NCI-H2171 (cell line): ENCODE measurements around the gene LRFN3.
"Not testable (repeated sequence)": the region's sequence is repeated elsewhere in the genome, so short reads cannot be mapped to it uniquely, and the experiment has no call there.

Experiments
- DNase-seq: peaks from one replicate; lab custom pipeline; 2025; lab: John Stamatoyannopoulos, UW

Gene LRFN3

DNA sequence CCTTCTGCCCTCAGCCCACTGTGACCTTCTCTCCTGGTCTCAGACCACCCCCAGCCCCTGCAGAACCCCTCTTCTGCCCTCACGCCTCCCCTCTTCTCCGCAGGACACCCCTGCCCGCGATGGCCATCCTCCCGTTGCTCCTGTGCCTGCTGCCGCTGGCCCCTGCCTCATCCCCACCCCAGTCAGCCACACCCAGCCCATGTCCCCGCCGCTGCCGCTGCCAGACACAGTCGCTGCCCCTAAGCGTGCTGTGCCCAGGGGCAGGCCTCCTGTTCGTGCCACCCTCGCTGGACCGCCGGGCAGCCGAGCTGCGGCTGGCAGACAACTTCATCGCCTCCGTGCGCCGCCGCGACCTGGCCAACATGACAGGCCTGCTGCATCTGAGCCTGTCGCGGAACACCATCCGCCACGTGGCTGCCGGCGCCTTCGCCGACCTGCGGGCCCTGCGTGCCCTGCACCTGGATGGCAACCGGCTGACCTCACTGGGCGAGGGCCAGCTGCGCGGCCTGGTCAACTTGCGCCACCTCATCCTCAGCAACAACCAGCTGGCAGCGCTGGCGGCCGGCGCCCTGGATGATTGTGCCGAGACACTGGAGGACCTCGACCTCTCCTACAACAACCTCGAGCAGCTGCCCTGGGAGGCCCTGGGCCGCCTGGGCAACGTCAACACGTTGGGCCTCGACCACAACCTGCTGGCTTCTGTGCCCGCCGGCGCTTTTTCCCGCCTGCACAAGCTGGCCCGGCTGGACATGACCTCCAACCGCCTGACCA, 3.3 kb downstream of the LRFN3 start:
- DNase-seq = no peak

DNA sequence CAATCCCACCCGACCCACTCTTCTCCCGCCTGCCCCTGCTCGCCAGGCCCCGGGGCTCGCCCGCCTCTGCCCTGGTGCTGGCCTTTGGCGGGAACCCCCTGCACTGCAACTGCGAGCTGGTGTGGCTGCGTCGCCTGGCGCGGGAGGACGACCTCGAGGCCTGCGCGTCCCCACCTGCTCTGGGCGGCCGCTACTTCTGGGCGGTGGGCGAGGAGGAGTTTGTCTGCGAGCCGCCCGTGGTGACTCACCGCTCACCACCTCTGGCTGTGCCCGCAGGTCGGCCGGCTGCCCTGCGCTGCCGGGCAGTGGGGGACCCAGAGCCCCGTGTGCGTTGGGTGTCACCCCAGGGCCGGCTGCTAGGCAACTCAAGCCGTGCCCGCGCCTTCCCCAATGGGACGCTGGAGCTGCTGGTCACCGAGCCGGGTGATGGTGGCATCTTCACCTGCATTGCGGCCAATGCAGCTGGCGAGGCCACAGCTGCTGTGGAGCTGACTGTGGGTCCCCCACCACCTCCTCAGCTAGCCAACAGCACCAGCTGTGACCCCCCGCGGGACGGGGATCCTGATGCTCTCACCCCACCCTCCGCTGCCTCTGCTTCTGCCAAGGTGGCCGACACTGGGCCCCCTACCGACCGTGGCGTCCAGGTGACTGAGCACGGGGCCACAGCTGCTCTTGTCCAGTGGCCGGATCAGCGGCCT, 4.1 kb downstream of the LRFN3 start:
- no peak for DNase-seq

DNA sequence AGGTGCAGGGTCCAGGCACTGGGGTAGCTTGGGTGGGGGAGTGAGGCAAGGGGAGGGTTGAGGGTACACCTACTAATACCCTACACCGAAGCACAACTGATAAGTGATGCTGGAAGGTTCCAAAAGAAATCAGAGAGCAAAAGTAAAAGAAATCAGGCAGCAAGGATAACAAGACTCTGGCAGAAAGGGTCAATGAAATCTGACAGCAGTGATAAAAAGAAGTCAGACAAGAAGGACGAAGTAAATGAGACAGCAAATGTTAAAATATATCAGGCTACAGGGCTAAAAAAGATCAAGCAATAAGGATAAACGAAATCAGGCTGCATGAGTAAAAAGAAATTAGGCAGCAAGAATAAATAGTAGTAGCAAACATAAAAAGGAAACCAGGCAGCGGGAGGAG, 4.7 kb downstream of the LRFN3 start:
- DNase-seq = no peak

DNA sequence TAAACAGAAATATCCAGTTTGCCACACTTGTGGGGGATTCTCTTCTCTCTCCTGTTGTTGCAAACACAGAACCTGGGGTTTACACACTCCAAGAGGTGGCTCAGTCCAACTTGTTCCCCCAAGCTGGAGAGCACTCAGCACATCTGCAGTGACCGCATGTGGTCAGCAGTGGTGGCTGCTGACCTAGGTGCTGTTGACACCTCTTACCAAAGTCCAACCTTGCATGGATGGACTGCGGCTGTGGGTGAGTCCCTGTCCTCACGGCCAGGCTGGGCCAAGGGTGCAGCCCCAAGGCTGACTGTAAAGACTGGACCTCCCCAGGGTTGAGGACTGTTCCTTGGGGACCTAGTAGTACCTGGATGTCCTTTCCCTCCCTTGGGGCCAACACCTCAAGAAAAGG, 6.1 kb downstream of the LRFN3 start:
- DNase-seq = no peak

DNA sequence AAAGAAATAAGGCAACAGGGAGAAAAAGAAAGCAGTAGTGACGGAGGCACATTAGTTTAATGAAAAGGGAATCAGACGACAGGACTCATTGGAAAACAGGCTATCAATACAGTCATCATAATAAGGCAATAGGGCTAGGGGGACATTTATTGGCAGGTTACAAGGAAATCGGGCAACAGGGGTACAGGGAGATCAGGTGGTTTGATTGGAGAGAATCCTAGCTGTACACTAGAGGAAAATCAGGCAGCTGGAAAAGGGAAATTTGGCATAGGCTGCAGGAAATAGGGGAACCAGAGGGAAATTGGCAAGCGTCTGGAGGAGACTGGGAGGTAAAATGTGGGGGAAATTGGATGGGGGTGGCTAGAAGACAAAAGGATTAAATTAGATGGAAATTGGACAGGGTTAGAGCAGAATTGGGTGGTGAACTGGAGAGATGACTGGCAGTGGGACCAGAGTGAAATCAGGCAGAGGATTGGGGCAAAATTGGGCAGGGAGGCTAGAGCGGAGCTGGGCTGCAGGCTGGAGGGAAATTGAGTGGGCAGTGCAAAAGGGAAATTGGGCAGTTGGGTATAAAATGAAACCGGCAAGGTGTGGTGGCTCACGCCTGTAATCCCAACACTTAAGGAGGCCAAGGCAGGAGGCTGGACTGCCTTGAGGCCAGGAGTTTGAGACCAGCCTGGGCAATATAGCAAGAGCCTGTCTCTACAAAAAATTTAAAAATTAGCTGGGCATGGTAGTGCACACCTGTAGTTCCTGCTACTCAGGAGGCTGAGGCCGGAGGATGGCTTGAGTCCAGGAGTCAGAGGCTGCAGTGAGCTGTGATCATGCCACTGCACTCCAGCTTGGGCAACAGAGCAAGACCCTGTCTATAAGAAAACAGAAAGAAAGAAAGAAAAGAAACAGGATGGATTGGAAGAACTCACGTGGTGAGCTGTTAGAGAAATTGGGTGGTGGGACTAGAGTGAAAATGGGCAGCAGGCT, 7.4 kb downstream of the LRFN3 start:
- DNase-seq = no peak

DNA sequence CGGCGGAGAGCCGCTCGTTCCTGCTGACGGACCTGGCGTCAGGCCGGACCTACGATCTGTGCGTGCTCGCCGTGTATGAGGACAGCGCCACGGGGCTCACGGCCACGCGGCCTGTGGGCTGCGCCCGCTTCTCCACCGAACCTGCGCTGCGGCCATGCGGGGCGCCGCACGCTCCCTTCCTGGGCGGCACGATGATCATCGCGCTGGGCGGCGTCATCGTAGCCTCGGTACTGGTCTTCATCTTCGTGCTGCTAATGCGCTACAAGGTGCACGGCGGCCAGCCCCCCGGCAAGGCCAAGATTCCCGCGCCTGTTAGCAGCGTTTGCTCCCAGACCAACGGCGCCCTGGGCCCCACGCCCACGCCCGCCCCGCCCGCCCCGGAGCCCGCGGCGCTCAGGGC, 8.4 kb downstream of the LRFN3 start:
- DNase-seq = no peak

DNA sequence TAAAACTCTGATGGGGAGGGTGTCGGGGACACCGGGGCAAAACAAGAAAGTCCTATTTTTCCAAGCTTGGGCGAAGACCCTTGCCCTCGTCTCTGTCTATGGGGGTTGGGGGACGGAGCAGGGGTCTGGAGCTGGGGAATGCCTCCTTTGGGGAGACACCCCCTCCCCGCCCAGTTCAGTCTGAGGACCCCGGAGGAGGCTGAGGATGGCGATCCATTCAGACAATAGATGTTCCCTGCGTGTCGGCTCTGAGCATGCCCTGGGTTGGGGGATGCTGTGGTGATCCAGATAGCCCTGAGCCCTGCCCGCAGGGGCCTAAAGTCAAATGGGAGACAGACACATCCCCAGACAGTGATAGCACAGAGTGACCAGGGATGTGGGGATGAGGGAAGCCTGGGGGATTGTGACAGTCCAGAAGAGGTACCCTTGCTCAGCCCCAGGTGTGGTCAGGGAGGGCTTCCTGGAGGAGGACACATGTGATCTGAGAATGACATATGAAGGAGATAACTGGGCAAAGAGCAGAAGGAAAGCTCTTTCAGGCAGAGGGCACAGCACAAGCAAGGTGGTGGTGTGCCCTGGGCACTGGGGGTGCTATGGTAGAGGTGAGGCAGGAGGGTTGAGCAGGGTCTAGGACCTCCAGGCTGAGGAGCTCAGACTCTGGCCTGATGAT, 9.1 kb downstream of the LRFN3 start:
- no peak for DNase-seq

DNA sequence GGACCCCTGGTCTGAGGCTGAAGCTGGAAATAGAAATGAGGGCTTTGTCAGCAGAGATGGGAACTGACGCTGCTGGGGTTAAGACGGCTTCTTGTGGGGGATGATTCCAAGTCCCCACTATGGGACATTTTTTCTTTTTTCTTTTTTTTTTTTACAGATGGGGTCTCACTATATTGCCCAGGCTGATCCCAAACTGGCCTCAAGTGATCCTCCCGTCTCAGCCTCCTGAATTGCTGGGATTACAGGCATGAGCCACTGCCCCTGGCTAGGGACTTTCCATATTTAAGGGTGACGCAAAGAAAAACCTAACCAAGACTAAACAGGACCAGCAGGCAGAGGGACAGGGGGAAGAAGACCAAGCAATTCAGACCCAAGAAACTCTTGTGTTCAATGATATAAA, 10.0 kb downstream of the LRFN3 start:
- DNase-seq = no peak

DNA sequence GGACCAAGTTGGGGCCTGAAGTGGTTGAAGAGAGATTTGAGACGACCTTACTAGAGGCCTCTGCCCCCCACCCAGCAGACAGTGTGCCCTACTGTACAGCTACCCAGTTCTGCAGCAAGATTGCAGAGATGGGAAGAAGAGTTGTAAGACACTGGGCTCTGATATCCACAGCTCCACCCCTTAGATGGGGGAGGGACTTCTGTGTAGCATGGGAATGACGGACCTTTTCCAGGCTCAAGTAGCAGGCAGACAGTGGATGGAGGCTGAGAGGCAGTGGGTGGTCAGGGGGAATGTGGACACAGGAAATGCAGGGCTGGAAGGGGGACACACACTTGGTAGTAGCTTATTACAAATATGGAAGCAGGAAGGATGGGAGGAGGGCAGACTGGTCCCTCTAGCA, 13.0 kb downstream of the LRFN3 start:
- no peak for DNase-seq

DNA sequence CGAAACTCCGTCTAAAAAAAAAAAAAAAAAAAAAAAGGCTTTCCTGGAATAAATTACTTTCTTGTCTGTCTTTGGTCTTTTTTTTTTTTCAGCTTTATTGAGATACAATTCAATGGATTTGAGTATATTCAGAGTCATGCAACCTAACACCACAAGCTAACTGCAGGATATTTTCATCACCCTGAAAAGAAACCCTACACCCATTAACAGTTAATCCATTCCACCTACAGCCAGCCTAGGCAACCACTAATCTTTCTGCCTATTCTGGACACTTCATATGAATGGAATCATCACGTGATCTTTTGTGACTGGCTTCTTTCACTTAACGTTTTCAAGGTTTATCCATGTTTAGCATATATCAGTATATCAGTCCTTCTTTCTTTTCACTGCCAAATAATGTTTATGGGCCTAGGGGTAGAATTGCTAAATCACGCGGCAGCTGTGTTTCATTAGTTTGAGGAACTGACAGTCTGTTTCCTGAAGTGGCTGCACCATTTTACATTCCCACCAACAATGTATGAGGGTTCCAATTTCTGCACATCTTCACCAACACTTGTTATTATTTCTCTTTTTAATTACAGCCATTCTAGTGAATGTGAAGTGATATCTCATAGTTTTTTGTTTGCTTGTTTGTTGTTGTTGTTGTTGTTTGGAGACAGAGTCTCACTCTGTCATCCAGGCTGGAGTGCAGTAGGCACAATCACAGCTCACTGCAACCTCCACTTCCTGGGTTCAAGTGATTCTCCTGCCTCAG, 19.9 kb downstream of the LRFN3 start:
- DNase-seq = no peak

DNA sequence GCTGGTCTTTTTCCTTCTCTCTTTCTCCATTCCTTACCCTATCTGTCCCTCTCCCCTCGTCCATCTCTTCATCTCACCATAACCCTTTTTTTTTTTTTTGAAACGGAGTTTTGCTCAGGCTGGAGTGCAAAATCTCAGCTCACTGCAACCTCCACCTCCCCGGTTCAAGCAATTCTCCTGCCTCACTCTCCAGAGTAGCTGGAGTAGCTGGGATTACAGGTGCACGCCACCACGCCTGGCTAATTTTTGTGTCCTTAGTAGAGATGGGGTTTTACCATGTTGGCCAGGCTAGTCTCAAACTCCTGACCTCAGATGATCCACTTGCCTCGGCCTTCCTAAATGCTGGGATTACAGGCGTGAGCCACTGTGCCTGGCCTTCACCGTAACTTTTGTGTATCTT, 21.2 kb downstream of the LRFN3 start:
- not testable (repeated sequence) for DNase-seq

DNA sequence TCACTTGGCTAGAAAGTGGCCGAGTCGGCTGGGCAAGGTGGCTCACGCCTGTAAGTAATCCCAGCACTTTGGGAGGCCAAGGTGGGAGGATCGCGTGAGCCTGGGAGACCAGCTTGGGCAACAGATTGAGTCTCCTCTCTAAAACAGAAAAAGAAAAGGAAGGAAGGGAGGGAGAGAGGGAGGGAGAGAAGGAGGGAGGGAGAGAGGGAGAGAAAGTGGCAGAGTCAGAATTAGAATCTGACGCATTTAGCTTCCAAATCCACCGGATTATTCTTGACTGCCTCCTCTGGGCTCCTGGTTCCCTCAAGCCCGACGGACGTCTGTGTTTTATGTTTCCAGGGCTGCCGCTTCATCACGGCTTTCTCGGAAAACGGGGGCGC, 22.5 kb downstream of the LRFN3 start:
- no peak for DNase-seq

DNA sequence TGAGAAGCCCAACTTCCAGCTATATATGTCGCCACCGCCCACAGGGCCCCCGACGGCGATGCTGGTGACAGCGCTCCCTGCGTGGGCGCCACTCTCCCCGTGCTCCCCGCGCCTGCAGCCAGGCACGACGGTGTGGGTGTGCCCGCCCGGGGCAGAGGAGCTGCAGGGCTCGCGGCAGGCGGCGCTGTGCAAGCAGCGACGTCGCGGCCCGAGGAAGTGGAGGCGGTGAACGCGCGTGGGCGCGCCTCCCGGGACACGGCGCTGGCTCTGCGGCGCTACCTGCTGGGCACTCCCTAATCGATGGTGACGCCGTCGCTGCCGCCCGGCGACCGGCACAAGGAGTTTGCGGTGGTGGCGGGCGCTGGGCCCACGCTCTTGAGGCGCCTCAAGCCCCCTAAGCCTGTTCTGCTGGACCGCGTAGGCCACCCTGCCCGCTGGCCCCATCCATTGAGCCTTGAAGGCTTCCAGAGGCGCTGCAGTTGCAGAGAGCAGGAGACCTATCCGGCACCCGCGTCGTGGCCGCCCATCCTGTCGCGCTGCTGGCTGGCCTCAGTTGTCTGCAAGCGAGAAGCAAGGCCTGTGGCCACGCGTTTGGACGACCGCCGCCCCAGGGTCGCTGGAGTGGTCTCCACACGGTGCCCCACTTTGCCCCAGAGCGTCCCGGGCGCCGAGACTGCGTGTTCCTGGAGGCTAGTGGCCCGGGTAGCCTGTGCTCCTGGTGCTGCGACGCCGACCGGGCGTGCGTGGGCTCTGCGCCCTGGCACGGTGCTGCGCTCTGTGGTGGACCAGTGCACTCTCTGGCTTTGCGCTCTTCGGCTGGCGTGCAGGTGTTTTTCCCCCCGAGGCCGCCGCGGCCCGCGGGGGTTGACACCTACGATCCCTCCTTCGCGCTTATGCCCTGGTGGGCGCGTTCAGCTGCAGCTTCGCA, 23.1 kb downstream of the LRFN3 start:
- DNase-seq = no peak

DNA sequence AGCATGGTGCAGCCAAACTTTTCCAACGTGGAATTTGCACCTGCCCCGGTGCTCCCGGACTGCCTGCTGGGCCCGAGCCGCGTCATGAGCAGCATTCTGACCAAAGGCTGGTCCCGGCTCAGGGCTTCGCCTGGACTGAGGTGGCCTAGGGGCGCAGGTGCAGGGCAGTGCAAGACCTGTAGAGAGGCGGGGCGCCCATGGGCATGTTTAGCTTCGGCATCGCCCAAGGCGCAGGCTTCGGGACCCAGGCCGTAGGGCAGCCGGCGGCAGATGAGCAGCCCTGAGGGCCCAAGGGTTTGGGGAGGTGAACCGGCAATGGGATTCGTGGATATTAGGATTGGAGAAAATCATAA, 23.8 kb downstream of the LRFN3 start:
- DNase-seq = no peak

DNA sequence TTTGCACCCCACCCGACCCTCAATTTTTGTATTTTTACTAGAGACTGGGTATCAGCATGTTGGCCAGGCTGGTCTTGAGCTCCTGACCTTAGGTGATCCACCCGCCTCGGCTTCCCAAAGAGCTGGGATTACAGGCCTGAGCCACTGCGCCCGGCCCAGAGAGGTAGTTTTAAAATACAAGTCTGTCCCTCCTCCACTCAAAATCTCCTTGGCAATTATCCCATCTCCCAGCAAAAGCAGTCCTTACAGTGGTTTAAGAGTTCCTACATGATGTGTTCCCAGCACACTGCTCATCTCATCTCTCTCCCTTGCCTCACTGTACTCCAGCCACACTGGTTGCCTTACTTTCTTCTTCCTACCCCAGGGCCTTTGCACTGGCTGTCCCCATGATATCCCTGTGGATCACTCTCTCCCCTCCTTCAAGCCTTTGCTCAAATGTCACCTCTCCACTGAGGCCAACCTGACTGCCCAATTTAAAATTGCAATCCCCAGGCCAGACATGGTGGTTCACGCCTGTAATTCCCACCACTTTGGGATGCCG, 24.3 kb downstream of the LRFN3 start:
- DNase-seq = no peak

DNA sequence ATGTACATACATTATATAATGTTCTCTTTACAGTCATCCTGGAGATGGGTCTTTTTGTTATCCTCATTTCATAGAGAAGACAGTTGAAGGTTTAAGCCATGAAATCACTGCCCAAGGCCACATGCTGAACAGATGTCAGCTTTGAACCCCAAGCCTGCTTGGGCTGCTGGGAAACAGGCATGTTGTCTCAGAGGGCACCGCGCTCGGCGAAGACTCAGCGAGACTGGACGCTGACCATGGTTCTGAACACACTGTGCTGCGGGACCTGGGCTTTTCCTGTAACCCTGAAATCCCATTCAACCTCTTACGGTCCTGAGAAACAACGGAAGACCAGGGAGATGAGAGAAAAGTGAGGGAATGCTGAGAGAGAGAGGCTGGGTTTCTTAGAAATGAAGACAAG, 27.3 kb downstream of the LRFN3 start:
- no peak for DNase-seq

DNA sequence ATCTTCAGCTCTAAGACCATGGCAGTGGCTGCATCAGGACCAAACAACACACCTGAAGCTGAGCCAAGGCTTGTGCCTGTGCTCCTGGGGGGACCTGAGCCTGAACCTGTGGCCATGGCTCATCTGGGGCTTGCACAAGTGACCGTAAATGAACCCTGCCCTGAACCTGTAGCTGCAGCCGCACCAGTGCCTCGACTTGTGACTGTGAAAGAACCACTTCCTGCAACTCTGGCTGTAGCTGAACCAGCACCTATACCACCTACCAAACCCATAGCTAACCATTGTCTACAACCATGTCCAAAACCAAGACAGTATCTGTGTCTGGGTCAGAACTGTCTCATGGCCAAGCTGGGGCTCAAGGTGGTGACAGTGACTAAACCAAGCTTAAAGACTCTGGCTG, 30.6 kb downstream of the LRFN3 start:
- no peak for DNase-seq

DNA sequence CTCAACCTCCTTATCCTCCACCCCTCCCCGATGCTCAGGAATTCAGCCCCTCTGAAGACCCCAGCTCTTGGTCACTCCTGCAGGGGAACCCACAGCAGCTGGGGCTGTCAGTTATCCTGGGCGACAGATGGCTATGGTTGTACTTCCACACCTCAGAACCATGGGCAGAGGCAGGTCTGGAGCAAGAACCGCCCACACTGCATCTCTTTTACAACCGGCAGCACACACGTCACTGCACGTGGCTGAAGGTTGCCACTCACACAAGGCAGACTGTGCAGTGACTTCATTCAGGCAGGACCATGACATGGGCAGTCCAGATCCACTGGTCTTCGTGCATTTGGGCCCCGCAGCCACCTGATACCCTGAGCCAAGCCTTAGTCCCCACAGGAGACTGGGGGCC, 37.3 kb downstream of the LRFN3 start:
- DNase-seq = no peak

DNA sequence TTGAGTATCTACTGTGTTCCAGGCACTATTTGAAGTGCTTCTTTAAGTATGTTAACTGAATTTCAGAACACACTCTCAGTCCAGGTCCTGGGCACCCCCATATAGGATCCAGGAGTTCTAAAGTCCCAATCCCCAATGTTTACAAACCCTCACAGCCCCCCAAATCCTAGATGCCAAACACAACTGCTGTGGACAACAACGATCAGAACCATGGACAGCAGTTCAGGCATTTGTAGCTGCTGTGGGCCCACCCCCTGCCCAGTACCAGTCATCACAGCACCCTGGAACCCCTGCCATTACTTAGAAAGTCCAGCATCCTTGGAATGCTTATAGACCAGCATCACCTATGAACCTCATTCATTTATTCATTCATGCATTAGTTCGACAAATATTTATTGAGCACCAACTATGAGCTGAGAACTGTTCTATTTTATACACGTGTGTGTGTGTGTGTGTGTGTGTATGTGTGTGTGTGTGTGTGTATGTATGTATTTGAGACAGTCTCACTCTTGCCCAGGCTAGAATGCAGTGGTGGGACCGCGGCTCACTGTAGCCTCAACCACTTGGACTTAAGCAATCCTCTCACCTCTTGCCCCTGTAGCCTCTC, 39.5 kb downstream of the LRFN3 start:
- DNase-seq = no peak
